HG03039 (cell line): Measurements from ENCODE around the gene ABHD1.
"Not testable (repeated sequence)": the region's sequence is repeated elsewhere in the genome, so short reads cannot be mapped to it uniquely, and the experiment has no call there.

ENCODE experiments used
- ATAC-seq: cut with Tn5 transposase; IDR thresholded peaks from one replicate; pipeline ENCODE4 v1.9.1; 2021; ENCODE audit warnings: mild to moderate bottlenecking, moderate library complexity; ENCODE audit not compliant: unreplicated experiment

The ABHD1 gene

DNA sequence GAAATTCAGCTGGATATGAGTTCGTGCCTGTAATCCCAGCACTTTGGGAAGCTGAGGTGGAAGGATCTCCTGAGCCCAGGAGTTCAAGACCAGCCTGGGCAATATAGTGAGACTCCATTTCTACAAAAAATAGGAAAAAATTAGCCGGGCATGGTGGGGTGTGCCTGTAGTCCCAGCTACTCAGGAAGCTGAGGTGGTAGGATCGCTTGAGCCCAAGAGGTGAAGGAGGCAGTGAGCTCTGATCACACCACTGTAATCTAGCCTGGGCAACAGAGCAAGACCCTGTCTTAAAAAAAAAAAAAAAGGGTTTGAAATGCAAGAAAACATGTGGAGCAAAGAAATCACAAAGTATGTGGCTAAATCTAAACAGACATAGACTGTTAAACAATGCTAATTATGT is 14.5 kb upstream of the ABHD1 start:
- no peak for ATAC-seq

GRCh38 chr2:27110603-27111352 is 12.8 kb upstream of the ABHD1 start:
- not testable (repeated sequence) for ATAC-seq

GRCh38 chr2:27111392-27112078 is 12.1 kb upstream of the ABHD1 start:
- not testable (repeated sequence) for ATAC-seq

- ATAC-seq: no peak
These were observed 8.1 kb upstream of the ABHD1 start for GRCh38 chr2:27115519-27115918.

- ATAC-seq: no peak
These were observed 5.6 kb upstream of the ABHD1 start for GRCh38 chr2:27117995-27118524.

DNA sequence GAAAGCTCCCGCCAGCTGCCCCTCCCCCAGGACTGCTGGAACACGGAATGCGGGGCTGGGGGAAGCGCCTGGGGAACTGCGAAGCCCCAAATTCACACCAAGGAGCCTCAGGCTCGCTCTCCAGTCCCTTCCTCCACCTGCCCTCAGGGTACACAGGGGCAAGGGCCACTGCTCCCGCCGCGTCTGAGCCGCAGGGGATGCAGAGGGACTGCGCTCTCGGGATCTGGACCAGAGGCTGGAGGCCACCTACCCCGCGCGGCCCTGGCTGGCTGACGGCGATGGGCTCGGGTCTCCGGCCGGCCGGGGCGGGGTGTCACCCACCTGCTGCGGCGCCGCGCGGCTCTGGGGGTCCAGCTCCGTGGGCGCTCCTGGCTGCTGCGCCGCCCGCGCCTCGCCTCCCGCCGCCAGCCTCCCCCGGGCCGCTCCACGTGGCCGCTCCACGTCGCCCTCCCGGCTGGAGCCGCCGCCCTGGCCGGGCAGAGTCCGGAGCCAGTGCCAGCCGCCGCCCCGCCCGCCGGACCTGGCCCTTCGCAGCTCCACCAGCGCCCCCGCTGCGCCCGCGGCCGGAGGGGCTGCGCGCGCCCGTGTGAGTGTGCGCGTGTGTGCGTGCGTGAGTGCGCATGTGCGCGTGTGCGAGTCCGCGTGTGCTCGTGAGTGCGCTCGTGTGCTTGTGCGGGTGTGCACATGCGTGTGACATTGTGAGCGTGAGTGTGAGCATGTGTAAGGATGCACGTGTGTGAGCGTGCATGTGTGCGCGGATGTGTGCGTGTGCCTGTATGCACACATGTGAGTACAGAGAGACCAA is 4.9 kb upstream of the ABHD1 start, which contains the start of gene CGREF1:
Gene CGREF1, minus strand, starts transcription at position 604 of the 805 bp plus-strand sequence. CDS start 14,762 bp downstream, outside the sequence.
- ATAC-seq: no peak

- ATAC-seq: not testable (repeated sequence)
These were observed 4.3 kb upstream of the ABHD1 start for GRCh38 chr2:27119330-27119670.

- ATAC-seq: no peak
These were observed 1.7 kb upstream of the ABHD1 start for GRCh38 chr2:27121906-27122305.

DNA sequence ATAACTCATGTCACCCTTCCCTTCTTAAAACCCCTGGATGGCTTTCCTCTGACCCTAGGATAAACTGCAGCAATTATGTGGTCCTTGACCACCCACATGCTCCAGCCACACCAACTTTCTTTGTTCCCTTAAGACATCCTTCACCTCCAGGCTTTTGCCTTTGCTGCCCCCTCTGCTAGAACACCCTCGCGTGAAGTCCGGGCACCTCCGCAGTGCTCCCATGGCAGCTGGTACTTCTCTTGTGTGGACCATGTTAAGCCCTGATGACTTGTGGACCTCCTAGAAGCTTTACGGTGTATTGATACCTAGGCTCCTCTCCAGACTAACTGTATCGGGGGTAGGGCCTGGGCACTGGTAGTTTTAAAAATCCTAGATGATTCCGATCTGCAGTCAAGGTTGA is 824 bp upstream of the ABHD1 start:
- no peak for ATAC-seq

DNA sequence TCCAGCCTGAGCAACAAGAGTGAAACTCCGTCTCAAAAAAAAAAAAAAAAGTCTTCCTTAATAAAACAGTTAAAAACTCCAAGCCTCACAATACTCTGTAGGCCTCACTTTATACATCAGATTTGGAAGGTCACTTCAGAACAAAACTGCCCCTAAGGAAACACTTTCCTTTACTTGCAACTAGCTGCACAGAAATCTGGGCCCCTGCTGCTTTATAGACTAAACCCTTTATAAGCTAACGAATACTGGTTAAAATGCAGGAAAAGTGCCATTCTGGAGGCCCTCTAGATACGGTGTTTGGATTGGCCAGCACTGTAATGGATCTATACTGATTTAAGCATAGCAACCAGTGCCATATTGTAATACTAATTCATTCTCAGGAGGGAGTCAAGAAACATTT is 1.5 kb downstream of the ABHD1 start:
- no peak for ATAC-seq

GRCh38 chr2:27126252-27126710 is 2.7 kb downstream of the ABHD1 start:
- no peak for ATAC-seq

DNA sequence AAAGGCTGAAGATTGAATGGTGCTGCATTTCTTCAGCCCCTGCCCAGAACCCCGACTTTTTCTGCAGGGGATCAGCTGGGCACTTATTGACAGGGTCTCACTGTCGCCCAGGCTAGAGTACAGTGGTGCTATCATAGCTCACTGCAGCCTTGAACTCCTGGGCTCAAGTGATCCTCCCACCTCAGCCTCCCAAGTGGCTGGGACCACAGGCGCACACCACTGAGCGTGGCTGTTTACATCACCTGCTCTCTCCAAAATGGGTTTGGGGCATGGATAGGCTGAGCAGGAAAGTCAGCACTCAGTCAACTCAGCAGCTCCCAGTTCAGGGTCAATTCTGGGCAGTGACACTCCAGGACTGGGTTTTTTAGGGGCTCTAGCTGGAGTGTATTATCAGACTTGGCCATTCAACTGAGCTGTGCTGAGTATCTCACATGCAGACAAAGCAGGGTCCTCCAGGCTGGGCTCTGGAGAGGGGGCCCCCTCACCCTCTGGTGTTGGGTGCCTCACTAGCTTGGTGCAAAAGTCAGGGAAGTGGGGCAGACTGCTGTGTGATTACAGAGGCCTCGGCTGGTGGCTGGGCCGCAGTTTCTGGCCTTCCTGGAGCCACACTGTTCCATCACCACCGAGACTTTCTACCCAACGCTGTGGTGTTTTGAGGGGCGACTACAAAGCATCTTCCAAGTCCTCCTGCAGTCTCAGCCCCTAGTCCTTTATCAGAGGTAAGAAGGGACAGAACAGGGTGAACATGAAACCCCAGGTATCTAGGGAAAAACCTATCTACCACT is 4.5 kb downstream of the ABHD1 start:
- no peak for ATAC-seq

- no peak for ATAC-seq
These were observed 5.3 kb downstream of the ABHD1 start for GRCh38 chr2:27128668-27129571.

GRCh38 chr2:27130396-27130795 is 6.8 kb downstream of the ABHD1 start:
- ATAC-seq: no peak

- no peak for ATAC-seq
These were observed 7.8 kb downstream of the ABHD1 start for GRCh38 chr2:27131429-27131828.

DNA sequence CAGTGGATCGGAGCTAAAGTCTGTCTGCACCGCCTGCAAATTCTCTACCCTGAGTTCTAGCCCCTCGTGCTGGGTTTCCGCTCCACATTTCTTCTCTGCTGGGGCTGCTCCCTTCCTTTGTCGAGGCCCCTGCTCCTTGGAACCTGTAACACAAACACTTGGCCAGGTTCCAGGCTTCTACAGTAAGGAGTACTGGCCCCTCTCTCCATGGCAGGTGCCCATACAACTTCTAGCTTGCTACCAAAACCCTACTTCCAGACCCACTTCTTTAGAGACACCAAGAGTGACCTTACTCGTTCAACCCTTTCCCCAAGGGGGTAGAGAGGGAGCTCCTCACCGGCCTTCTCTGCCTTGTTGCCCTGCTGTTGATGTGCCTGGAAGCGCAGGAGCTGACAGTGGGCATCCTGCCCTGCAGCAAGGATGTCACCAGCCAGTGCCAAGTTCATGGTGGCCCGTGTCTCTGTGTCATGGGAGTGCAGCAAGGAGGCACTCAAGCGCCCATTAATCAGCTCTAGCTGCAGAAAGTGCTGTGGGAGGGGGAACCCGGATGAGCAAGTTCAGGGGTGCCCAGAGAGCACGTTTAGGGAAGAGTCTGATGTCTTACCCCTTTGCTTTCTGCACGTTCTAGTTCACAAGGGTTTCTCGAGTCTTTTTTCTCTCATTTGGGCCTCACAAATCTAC is 9.7 kb downstream of the ABHD1 start:
- no peak for ATAC-seq

DNA sequence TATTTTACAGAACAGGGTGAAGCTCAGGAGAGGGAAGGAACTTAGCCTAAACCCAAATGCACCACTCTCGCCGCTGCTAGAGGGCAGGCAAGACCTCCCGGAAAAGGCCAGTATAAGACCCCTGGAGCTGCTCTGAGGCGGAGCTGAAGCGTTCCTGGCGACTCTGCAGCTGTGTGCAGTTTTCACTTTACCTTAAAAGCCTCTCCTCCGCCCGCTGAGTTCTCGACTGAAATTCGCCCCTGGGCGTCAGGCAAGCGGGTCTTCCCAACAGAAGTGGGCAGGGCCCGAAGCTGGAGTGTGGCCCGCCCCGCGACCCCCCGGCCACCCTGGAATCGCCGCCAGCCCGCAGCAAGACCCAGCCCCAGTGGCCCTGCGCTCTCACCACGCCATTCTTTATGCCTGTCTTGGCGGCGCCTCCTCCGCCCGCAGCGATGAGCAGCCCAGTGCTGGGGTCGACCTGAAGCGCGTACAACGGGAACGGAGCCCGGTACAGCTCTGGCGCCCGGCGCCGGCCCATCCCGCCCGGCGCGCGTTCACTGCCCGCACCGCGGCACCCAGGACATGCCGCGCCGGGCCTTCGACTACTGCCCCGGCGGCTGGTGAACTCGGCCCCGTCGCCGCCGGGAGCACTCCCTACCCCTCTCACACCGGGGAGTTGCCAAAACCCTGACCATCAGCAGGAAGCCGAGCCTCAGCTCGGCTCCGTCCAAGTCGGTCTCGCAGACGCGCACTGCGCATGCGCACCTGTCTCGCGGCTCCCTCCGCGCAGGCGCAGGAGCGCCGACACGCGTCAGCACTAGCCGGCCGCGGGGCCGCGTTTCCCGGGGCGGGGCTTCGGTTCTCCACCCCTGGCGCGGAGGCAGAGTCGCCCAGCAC is 10.5 kb downstream of the ABHD1 start, which contains the start of gene PREB:
Gene PREB, minus strand, starts transcription at position 732 of the 876 bp plus-strand sequence. Its CDS starts 215 bp downstream, at position 517.
- ATAC-seq: peak; percentile 81
